ENCODE data around the gene SLX4IP.

DNA sequence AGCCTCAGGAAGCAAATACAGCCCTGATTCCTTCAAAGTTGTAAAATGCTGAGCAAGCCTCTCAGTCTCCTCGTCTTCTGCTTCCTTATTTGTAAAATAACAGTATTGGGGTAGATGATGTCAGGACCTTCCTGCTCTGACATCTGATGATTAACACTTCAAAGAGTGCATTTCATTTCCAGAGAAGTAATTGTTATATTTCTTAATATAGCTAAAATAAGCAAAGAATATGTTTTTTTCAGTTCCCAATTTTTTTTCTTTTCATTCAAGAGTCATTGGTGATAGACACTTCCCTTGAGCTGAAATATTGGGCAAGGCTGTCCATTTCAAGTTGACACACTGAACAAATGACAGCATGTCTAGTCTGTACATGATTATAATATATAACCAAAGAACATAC, 53.4 kb downstream of the SLX4IP start:
- TF ChIP-seq TAF1 (IDR thresholded peaks at IDR 0.05; ENCODE audit: borderline replicate concordance, low read depth, low read length): no peak
- TF ChIP-seq POLR2AphosphoS5 (IDR thresholded peaks at IDR 0.05; ENCODE audit: low read depth, low read length): no peak
- no peak for TF ChIP-seq POLR2A (IDR thresholded peaks at IDR 0.05; ENCODE audit: low read depth, low read length)

All from GM12892 (cell line).